ENCODE results near the gene SSTR3.

Gene SSTR3

DNA sequence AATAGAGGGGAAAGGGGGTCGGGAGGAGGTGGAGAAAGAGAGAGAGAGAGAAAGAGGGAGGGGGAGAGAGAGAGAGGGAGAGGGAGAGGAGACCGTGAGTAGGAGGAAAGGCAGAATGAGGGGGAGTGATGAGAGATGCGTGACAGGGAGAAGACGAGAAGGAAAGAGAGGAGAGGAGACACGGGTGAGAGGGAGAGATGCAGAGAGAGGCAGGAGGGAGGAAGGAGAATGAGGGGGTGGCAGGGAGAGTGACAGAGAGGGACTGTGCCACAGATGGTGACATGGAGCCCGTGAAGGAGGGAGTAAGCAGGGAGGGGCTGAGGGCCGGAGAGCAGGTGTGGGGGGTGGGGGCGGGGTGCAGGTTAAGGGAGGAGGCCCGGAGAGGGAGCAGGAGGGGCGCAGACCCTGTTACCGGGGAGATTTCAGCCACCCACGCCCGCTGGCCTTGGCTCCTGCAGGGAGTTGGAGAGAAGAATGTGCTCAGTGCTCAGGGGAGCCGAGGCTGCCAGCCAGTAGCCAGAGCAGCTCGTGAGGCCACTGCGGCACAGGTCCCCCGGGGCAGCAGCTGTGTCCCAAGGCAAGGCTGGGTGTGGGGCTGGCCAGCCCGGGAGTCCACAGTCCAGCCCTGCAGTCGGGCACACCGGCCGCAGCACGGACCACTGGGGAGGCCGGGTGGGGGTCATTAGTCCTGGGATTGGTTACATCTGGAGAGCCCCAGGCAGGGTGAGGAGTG is at the start of gene SSTR3:
Gene SSTR3, minus strand, starts transcription at position 304 of the 733 bp plus-strand sequence. CDS start 4,674 bp downstream, outside the sequence.
- DNase-seq = no peak

- peak; percentile 82 for DNase-seq
Measured at GRCh38 chr22:37260901-37261336, 48.6 kb upstream of the SSTR3 start.

DNA sequence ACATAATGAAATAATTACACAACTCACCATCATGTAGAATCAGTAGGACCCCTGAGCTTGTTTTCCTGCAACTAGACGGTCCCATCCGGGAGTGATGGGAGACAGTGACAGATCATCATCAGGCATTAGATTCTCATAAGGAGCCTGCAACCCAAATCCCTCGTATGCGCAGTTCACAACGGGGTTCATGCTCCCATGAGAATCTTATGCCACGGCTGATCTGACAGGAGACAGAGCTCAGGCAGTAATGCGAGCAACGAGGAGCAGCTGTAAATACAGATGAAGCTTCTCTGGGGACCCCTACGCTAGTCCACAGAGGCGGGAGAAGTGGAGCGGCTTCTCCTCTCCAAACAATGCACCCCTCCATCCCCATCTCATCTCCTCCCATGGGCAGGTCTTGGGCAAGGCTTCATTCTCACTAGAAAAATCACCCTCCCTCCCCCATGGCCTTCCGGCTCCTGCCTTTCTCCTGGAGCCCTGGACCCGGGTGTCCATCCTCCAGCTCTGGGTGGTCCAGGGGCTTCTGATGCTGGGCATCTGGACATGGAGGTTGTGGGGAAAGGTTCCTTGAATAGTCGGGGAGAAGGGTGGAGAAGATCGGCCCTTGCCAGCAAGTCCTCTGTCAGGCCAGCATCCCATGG is 48.0 kb upstream of the SSTR3 start:
- peak; percentile 48 for DNase-seq

GRCh38 chr22:37259540-37260029 is 47.3 kb upstream of the SSTR3 start:
- peak; percentile 56 for DNase-seq

- peak; percentile 49 for DNase-seq
Measured at GRCh38 chr22:37258753-37259401, 46.6 kb upstream of the SSTR3 start.

DNA sequence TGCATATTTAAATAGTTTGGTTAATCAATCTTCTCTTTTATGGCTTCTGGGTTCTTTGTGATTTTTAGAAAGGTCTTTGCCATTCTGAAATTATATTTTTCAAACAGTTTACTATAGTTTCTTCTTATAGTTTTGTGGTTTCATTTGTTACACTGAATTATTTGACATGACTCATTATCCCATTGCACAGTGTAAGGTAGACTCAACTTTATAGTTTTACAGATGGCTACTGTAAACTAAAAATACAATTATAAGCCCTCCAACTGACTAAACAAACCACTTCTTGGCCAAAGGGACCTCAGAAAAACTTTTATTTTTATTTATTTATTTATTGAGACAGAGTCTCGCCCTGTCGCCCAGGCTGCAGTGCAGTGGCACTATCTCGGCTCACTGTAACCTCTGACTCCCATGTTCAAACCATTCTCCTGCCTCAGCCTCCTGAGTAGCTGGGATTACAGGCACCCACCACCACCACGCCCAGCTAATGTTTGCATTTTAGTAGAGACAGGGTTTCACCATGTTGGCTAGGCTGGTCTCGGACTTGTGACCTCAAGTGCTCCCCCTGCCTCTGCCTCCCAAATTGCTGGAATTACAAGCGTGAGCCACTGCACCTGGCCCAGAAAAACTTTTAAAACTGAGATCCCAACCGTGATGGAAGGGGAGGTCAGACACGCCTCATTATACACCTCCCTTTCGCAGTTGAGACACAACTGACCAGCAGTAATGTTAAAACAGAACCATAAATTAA is 45.9 kb upstream of the SSTR3 start:
- peak; percentile 30 for DNase-seq

- DNase-seq = peak; percentile 51
Measured at GRCh38 chr22:37256075-37256726, 43.9 kb upstream of the SSTR3 start.

DNA sequence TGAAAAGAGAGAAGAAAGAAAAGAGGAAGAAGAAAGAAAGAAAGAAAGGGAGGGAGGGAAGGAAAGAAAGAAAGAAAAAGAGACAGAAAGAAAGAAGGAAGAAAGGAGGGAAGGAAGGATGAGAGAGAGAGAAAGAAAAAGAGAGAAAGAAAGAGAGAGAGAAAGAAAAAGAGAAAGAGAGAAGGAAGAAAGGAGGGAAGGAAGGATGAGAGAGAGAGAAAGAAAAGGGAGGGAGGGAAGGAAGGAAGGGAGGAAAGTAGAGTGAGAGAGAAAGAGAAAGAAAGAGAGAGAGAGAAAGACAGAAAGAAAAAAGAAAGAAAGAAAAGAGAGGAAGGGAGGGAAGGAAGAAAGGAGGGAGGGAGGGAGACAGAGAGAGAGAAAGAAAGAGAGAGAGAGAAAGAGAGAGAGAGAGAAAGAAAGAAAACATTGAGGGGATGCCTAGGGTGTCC is 43.3 kb upstream of the SSTR3 start:
- no peak for DNase-seq

- DNase-seq = no peak
Measured at GRCh38 chr22:37254867-37255233, 42.6 kb upstream of the SSTR3 start.

DNA sequence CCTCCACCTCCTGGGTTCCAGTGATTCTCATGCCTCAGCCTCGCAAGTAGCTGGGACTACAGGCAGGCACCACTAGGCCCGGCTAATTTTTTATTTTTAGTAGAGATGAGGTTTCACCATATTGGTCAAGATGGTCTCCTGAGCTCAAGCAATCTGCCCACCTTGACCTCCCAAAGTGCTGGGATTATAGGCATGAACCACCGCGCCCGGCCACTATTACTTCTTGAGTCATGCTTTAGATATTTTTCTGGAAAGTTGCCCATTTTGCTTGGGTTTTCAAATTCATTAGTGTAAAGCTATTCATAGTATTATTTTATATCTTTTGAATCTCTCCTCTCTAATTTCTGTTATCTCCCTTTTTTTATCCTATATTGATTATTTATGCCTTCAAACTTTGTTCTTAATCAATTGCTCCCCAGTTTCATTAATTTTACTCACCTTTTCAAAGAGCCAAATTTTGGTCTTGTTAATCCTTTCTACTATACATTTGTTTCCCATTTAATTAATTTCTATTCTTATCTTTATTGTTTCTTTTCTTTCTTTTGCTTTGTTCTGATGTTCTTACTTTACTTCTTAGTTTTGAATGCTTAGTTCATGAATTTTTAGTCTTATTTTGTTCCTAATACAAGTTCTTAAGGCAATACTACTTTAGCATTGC is 42.1 kb upstream of the SSTR3 start:
- DNase-seq = peak; percentile 33

- peak; percentile 23 for DNase-seq
Measured at GRCh38 chr22:37253126-37253660, 40.9 kb upstream of the SSTR3 start.

DNA sequence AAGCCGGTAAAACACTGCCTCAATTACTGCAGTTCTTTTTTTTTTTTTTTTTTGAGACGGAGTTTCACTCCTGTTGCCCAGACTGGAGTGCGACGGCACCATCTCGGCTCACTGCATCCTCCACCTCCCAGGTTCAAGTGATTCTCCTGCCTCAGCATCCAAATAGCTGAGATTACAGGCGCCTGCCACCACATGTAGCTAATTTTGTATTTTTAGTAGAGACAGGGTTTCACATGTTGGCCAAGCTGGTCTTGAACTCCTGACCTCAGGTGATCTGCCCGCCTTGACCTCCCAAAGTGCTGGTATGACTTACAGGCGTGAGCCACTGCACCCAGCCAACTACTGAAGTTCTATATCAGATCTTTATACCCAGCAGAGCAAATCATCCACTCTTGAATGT is 39.6 kb upstream of the SSTR3 start:
- DNase-seq = peak; percentile 25

- DNase-seq = peak; percentile 41
Measured at GRCh38 chr22:37249986-37250385, 37.7 kb upstream of the SSTR3 start.

DNA sequence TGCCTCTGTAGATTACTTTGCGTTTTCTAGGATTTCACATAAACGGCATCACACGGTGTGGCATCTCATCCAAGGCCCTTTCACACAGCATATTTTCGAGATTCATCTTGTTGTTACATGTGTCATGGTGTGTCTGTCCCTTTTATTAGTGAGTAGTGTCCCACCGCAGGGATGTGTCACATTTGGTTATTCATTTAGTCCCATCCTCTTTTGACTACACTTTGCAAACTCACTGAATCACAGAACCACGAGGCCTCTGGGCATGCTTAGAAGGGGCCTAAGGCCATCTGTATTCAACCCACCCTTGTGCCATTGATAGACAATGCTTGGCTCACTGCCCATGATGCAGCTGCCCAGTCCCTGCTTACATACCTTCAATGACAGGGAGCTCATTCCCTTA is 36.0 kb upstream of the SSTR3 start:
- peak; percentile 55 for DNase-seq

- DNase-seq = no peak
Measured at GRCh38 chr22:37245740-37246139, 33.5 kb upstream of the SSTR3 start.

- peak; percentile 65 for DNase-seq
Measured at GRCh38 chr22:37244922-37245722, 32.8 kb upstream of the SSTR3 start.

DNA sequence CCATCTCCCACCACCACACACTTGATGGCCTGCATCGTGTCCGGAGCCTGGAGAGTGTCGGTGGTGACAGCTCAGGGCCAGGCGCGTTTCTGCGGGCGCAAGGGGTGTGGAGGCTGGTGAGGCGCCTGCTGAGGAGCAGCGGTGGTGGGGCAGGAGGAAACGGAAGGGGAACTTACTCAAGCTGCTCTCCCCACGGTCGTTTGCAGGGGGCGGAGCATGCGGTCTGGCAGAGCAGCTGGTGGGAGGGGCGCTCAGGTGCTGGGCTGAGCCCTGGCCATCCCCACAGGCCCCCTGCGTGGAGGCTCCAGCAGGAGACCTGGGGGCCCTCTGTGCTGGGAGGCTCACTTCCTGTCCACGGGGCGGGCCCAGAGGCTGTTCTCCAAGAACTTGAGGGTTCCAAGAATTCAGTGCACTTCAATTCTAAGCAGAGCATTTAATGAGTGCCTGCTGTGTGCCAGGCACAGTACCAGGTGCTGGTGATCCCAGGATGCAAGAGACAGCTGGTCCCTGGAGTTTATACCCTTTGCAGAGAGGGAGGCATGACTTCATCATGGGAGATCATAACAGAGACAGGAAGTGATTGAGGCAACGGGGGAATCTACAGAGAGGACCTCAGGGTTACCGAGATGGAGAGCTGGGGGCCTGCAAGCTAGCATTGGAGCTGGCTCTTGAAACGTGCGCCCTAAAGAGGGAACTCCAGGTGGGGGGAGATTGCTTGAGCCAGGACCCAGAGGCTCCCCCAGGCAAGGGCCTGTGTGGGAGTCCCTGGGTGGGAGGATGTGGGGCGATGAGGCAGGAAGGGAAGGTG is 32.0 kb upstream of the SSTR3 start, which contains the start of gene RAC2:
Gene RAC2, minus strand, starts transcription at position 156 of the 808 bp plus-strand sequence. Its CDS starts 121 bp downstream, at position 35.
- DNase-seq = peak; percentile 94

- peak; percentile 58 for DNase-seq
Measured at GRCh38 chr22:37243402-37244113, 31.3 kb upstream of the SSTR3 start.

- DNase-seq = peak; percentile 89
Measured at GRCh38 chr22:37242395-37242918, 30.2 kb upstream of the SSTR3 start.

All from activated CD8-positive, alpha-beta memory T cell treated with anti-CD3 and anti-CD28 coated beads, Interleukin-2, amount 50 U/mL, for 48 hours (primary cell).